ENCODE data around the gene PSMB10. TPM values are rescaled to one million over a fixed set of nuclear protein-coding genes. Genes with fewer than 3 reads are reported as not detected.

The PSMB10 gene
- total and polyA plus RNA-seq, 12 donors, result 12.6 to 315 (median 62.1) TPM

DNA sequence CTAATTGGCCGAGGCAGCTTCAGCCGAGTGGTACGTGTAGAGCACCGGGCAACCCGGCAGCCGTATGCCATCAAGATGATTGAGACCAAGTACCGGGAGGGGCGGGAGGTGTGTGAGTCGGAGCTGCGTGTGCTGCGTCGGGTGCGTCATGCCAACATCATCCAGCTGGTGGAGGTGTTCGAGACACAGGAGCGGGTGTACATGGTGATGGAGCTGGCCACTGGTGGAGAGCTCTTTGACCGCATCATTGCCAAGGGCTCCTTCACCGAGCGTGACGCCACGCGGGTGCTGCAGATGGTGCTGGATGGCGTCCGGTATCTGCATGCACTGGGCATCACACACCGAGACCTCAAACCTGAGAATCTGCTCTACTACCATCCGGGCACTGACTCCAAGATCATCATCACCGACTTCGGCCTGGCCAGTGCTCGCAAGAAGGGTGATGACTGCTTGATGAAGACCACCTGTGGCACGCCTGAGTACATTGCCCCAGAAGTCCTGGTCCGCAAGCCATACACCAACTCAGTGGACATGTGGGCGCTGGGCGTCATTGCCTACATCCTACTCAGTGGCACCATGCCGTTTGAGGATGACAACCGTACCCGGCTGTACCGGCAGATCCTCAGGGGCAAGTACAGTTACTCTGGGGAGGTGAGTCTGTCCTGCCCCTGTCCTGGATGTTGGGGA, 27.5 kb downstream of the PSMB10 start:
- Histone ChIP-seq H3K36me3 (replicated peaks in 1 of 2) (peaks cover 0 to 37% of the 10 kb centered on the region in 2 donors), H3K27ac (no peak overlapping the region), H3K27me3 (no peaks in the 10 kb centered on the region), H3K9me3 (replicated peaks in 1 of 3) (no peaks in the 10 kb centered on the region), H3K4me3 (no peak overlapping the region), H3K4me1 (replicated peaks in 1 of 2) (no peaks in the 10 kb centered on the region)
- 95 to 97% (median 97%) methylated on average over 20 to 36 of the region's 36 CpGs for WGBS, 4 donors
- intact Hi-C loops (cut with DNase I), result no loop called here
- DNase-seq, result no peak
- TF ChIP-seq, protein P1, sequence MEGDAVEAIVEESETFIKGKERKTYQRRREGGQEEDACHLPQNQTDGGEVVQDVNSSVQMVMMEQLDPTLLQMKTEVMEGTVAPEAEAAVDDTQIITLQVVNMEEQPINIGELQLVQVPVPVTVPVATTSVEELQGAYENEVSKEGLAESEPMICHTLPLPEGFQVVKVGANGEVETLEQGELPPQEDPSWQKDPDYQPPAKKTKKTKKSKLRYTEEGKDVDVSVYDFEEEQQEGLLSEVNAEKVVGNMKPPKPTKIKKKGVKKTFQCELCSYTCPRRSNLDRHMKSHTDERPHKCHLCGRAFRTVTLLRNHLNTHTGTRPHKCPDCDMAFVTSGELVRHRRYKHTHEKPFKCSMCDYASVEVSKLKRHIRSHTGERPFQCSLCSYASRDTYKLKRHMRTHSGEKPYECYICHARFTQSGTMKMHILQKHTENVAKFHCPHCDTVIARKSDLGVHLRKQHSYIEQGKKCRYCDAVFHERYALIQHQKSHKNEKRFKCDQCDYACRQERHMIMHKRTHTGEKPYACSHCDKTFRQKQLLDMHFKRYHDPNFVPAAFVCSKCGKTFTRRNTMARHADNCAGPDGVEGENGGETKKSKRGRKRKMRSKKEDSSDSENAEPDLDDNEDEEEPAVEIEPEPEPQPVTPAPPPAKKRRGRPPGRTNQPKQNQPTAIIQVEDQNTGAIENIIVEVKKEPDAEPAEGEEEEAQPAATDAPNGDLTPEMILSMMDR (IDR thresholded peaks at IDR 0.05), result no peak
- no peak for TF ChIP-seq POLR2A (IDR thresholded peaks at IDR 0.05)

DNA sequence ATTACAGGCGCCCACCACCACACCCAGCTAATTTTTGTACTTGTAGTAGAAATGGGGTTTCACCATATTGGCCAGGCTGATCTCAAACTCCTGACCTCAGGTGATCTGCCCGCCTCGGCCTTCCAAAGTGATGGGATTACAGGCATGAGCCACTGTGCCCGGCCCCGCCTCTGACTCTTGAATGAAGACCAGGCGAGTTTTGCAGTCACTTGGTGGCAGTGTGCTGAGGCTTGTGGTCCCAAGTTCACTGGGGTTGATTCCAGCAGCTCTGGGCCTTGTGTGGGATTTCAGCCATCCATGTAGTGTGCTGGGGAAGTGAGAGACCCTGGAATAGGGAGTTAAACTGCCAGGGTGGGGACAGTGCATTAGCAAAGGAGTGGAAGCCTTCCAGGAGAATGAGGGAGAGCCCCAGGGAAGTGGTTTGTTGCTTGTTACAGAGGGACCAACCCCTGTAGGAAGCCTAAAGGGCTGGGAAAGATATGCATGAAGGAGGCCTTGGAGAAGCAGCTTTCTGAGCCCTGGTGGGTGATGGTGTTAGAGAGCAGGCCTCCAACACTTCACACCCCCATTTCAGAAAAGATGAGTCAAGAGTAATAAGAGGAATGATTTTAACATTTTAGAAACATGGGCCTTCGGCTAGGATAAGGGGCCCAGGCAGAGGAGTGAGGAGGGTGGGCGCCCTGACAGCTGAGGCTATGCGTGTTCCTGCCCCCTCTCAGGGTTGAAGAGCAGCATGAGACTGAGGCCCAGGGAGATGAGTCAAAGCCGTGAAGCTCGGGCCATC, 29.1 kb downstream of the PSMB10 start:
- no peak overlapping the region for H3K27ac ChIP-seq
- TF ChIP-seq POLR2A (IDR thresholded peaks at IDR 0.05), result no peak
- TF ChIP-seq, protein P1 (IDR thresholded peaks at IDR 0.05), result no peak

DNA sequence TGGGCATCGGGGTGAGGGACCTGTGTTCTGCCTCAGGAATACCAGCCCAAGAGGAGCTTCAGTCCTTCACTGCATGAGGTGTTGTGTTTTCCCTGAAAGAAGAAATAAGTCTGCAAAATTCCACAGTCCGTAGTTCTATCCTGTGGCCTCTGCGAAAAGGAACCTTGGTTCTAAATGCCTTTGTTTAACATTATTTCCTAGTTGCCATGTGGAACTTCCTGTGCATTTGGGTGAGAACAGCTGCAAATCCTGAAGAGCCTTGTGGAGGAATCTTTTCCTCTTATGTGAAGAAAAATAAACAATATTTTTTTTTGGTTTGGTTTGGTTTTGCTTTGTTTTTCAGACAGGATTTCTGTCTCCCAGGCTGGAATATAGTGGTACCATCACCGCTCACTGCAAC, 33.8 kb downstream of the PSMB10 start:
- no peaks in the 10 kb centered on the region for H3K9me3 ChIP-seq (replicated peaks in 1 of 3)
- no peak overlapping the region for H3K27ac ChIP-seq
- H3K4me3 ChIP-seq, result no peak overlapping the region
- intact Hi-C loops (cut with DNase I), result no loop called here
- no peaks in the 10 kb centered on the region for H3K27me3 ChIP-seq
- 82 to 92% (median 87%) methylated on average over 4 of the region's 4 CpGs for WGBS, 4 donors
- H3K4me1 ChIP-seq (replicated peaks in 1 of 2), result no peaks in the 10 kb centered on the region
- no peak for TF ChIP-seq POLR2A (IDR thresholded peaks at IDR 0.05)
- TF ChIP-seq, protein P1 (IDR thresholded peaks at IDR 0.05), result no peak
- no peak for DNase-seq
- H3K36me3 ChIP-seq (replicated peaks in 1 of 2), result peaks cover 0 to 10% of the 10 kb centered on the region in 2 donors

More for the DNA sequence above, 29.1 kb downstream of the PSMB10 start:
- intact Hi-C loops (cut with DNase I), result no loop called here
- DNase-seq, result no peak
- H3K9me3 ChIP-seq (replicated peaks in 1 of 3), result no peaks in the 10 kb centered on the region
- no peaks in the 10 kb centered on the region for H3K27me3 ChIP-seq
- WGBS, 4 donors, result 86 to 96% (median 90%) methylated on average over 8 to 11 of the region's 11 CpGs
- peaks cover 0 to 43% of the 10 kb centered on the region in 2 donors for H3K36me3 ChIP-seq (replicated peaks in 1 of 2)
- H3K4me3 ChIP-seq, result no peak overlapping the region
- H3K4me1 ChIP-seq (replicated peaks in 1 of 2), result no peaks in the 10 kb centered on the region

DNA sequence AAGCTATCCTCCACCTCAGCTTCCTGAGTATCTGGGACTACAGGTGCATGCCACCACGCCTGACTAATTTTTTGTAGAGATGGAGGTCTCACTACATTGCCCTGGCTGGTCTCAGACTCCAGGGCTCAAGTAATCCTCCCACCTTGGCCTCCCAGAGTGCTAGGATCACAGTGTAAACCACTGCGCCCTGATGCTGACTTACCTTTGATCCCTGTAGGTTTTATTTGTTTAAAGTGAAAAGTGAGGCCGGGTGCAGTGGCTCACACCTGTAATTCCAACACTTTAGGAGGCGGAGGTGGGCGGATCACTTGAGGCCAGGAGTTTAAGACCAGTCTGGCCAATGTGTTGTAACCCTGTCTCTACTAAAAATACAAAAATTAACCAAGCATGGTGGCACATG, 34.9 kb downstream of the PSMB10 start:
- peaks cover 0 to 10% of the 10 kb centered on the region in 2 donors for H3K36me3 ChIP-seq (replicated peaks in 1 of 2)
- no peaks in the 10 kb centered on the region for H3K27me3 ChIP-seq
- DNase-seq, result no peak
- intact Hi-C loops (cut with DNase I), result no loop called here
- H3K27ac ChIP-seq, result no peak overlapping the region
- H3K4me1 ChIP-seq (replicated peaks in 1 of 2), result peaks cover 2 to 6% of the 10 kb centered on the region in 2 donors
- WGBS, 4 donors, result 94 to 99% (median 97%) methylated on average over 5 of the region's 5 CpGs
- H3K4me3 ChIP-seq, result no peak overlapping the region
- H3K9me3 ChIP-seq (replicated peaks in 1 of 3), result no peaks in the 10 kb centered on the region
- TF ChIP-seq, protein P1 (IDR thresholded peaks at IDR 0.05), result no peak
- no peak for TF ChIP-seq POLR2A (IDR thresholded peaks at IDR 0.05)
